Parietal lobe (tissue), 2 donors: ENCODE data around the gene XPNPEP1. TPM values are rescaled to one million over a fixed set of nuclear protein-coding genes. Genes with fewer than 3 reads are reported as not detected.

Experiments used
- small RNA-seq: library from RNA; depleted of rRNA; stranded (forward); fragments of <200 nt; gene quantifications from one replicate; pipeline ENCODE3, GENCODE V24; 2014; ENCODE audit warnings: low replicate concordance
- total RNA-seq: library from RNA; depleted of rRNA; stranded (reverse); fragments of >200 nt; gene quantifications from one replicate; pipeline ENCODE4 v1.2.3, GENCODE V29; 2014

XPNPEP1 gene
- total RNA-seq: 108 TPM

DNA sequence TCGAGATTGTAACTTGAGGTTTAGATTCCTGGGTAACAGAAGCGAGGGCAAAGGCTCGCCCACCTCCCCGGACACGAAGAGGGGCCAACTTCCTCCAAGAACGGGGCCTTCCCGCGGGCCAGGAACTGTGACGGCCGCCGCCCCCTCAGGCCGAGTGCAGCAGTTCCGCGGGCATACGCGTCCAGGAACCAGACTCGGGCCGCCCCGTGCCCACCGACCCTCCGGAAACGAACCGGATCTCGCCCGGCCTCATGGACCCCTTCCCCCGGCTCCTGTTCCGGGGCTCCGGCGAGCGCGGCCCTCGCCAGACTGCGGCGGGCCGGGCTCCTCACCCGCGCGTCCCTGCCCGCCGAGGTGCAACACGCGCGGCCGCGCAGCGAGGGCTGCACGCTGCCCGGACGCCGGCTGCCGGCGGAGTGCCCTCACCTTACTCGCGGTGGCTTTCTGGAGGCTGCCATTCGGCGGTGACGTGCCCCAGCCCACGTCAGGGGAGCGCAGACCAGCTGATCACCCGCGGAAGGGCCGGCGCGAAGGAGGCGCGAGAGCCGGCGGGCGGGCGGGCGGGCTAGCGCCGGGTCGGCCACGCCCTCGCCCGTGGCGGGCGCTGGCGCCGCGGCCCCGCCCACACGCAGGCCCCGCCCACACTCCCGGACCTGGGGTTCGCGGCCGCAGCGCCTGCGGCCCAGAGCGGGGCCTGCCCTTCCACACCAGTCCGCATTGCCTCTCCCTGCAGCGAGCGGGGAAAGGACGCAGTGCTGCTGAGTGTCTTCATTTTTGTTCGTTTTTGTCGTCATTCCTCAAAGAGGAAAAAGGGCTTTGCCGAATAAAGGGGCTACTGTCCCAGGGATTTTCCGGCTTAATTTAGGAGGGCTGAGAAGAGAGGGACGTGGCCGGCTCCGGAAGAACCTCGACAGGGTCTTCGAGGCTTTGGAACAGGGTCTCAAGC, at the start of gene XPNPEP1:
XPNPEP1 (minus strand) TSS at position 536 of the 946 bp plus-strand sequence; CDS start at position 458, 78 bp downstream.

Small RNAs within 50 kb of the gene (small RNA-seq; reads per million reads assigned to genes)
- not detected for gene RNU4-5P

Other genes with a start within 250 kb of the XPNPEP1 start
- gene ADD3, start 84.5 kb upstream of the XPNPEP1 start, total RNA-seq: 118 TPM